HepG2 (cell line): Measurements from ENCODE around the gene ZBTB37. TPM values are rescaled to one million over a fixed set of nuclear protein-coding genes. Genes with fewer than 3 reads are reported as not detected.

ENCODE experiments used
- ATAC-seq: fragments of 200-7000 bp; cut with Tn5 transposase; 3 replicates; pipeline ENCODE4 v1.9.1; 2020; ENCODE audit warnings: mild to moderate bottlenecking, moderate library complexity
- BruUV-seq: library from RNA; stranded (reverse); fragments of 400-500 nt; replicated peaks from 2 replicates; lab custom pipeline; 2021; lab: Mats Ljungman, UMichigan
- CTCF ChIA-PET: fragments of 300-600 bp; formaldehyde crosslinking; extraction: SDS; loops from one replicate; lab custom pipeline; 2021; ENCODE audit warnings: low total read pairs, inconsistent platforms, low intra/inter-chr PET ratio; lab: Yijun Ruan, JAX
- POLR2A ChIA-PET: fragments of 350-600 bp; sonication (Branson Sonifier 250); formaldehyde crosslinking; loops from one replicate; lab custom pipeline; 2020; ENCODE audit warnings: antibody characterized with exemption, inconsistent platforms; lab: Yijun Ruan, JAX
- DNase-seq: peaks from one replicate; pipeline ENCODE4 v3.0.0-alpha.2; 2015; ENCODE audit warnings: low spot score
- FAIRE-seq: peaks from 3 replicates; lab custom pipeline; 2011; peaks lifted over from hg19 to GRCh38; lab: Jason Lieb, UNC
- H2AFZ ChIP-seq: one replicate; pipeline ENCODE4 v1.6.1; 2011; ENCODE audit warnings: low read length, inconsistent platforms
- H3K27ac ChIP-seq: fragments of 300-600 bp; 3 replicates; pipeline ENCODE4 v1.8.0; 2011; ENCODE audit warnings: mixed run types, mild to moderate bottlenecking, mixed read lengths, low read length, inconsistent platforms; ENCODE audit not compliant: insufficient read depth; ENCODE audit errors: extremely low read length
- H3K27me3 ChIP-seq, 2 experiments: fragments of 200-600 bp in 1 of 2; 2 replicates in 1 of 2; 3 replicates in 1 of 2; pipeline versions ENCODE4 v1.6.0 to v1.8.0; 2011; ENCODE audit warnings: low read length in 2 of 2, mild to moderate bottlenecking in 2 of 2, moderate library complexity in 2 of 2, inconsistent platforms in 1 of 2; ENCODE audit not compliant: insufficient read depth in 2 of 2, control insufficient read depth in 1 of 2
- H3K36me3 ChIP-seq, 2 experiments: fragments of 200-600 bp in 1 of 2; replicated peaks in 1 of 2; 2 replicates in 1 of 2; 3 replicates in 1 of 2; pipeline versions ENCODE4 v1.5.1 to v1.8.0; 2011; ENCODE audit warnings: low read length in 2 of 2, inconsistent platforms in 1 of 2; ENCODE audit not compliant: insufficient read depth in 2 of 2, control insufficient read depth in 1 of 2
- H3K4me1 ChIP-seq: 2 replicates; pipeline ENCODE4 v1.5.1; 2012; ENCODE audit warnings: low read length, inconsistent platforms; ENCODE audit not compliant: insufficient read depth
- H3K4me2 ChIP-seq: 2 replicates; pipeline ENCODE4 v1.6.0; 2011; ENCODE audit warnings: low read depth, low read length, inconsistent platforms
- H3K4me3 ChIP-seq, 3 experiments: fragments of 200-600 bp in 1 of 3; sonication (generic), shearing (Covaris generic) in 1 of 3; replicated peaks in 1 of 3; 2 replicates each; pipeline ENCODE4 v1.5.1; 2011 to 2016; ENCODE audit warnings: low read length in 3 of 3, inconsistent platforms in 2 of 3, low read depth in 2 of 3, mild to moderate bottlenecking in 2 of 3, control low read depth in 1 of 3, mixed read lengths in 1 of 3; ENCODE audit not compliant: insufficient read depth in 1 of 3
- H3K79me2 ChIP-seq: one replicate; pipeline ENCODE4 v1.6.1; 2011; ENCODE audit warnings: low read length, inconsistent platforms; ENCODE audit not compliant: insufficient read depth
- H3K9ac ChIP-seq: 2 replicates; pipeline ENCODE4 v1.6.0; 2011; ENCODE audit warnings: mild to moderate bottlenecking, low read depth, low read length, inconsistent platforms; ENCODE audit not compliant: insufficient read depth
- H3K9me3 ChIP-seq: 2 replicates; pipeline ENCODE4 v1.5.1; 2012; ENCODE audit warnings: mild to moderate bottlenecking, low read length
- H4K20me1 ChIP-seq: 2 replicates; pipeline ENCODE4 v1.6.0; 2011; ENCODE audit warnings: inconsistent platforms, mild to moderate bottlenecking, low read length, moderate library complexity; ENCODE audit not compliant: insufficient read depth
- KLF16 ChIP-seq, 2 experiments: sonication (generic) in 1 of 2; formaldehyde crosslinking in 1 of 2; IDR thresholded peaks; 2 replicates each; pipeline versions ENCODE4 v1.6.1 to v1.8.0; 2016 to 2023; ENCODE audit warnings: missing genetic modification reagents in 2 of 2, missing compliant biosample characterization in 1 of 2
- NFRKB ChIP-seq: fragments of 450-650 bp; IDR thresholded peaks from 2 replicates; pipeline ENCODE4 v1.6.1; 2017
- PITX1 ChIP-seq: sonication (generic); formaldehyde crosslinking; IDR thresholded peaks from 2 replicates; pipeline ENCODE4 v1.5.1; 2020; ENCODE audit warnings: mild to moderate bottlenecking, missing genetic modification reagents
- ZBTB42 ChIP-seq: sonication (generic); formaldehyde crosslinking; IDR thresholded peaks from 2 replicates; pipeline ENCODE4 v1.5.0; 2020; ENCODE audit warnings: mild to moderate bottlenecking, missing genetic modification reagents
- ZNF768 ChIP-seq: sonication (generic); formaldehyde crosslinking; IDR thresholded peaks from 2 replicates; pipeline ENCODE4 v1.4.0; 2020; ENCODE audit warnings: missing genetic modification reagents
- ZSCAN21 ChIP-seq: sonication (generic); formaldehyde crosslinking; IDR thresholded peaks from 2 replicates; pipeline ENCODE4 v1.8.0; 2022; ENCODE audit warnings: mild to moderate bottlenecking, missing genetic modification reagents, moderate library complexity, borderline replicate concordance
- ZSCAN9 ChIP-seq: IDR thresholded peaks from 2 replicates; pipeline ENCODE4 v1.6.1; 2016; ENCODE audit warnings: borderline replicate concordance
- WGBS: methylation state at CpG from one replicate; pipeline ENCODE4 v1.1.6; 2017; ENCODE audit warnings: low lambda C conversion rate; 5-methylcytosine and 5-hydroxymethylcytosine counted together
- in situ Hi-C: cut with HindIII; loops from 2 replicates; pipeline ENCODE4 v1.10.0; 2017; ENCODE audit warnings: low pct_unique_long_range_greater_than_20kb; ENCODE audit not compliant: extremely low pct_ligation_motif_present
- intact Hi-C: fragments of 100-400 bp; cut with micrococcal nuclease; formaldehyde crosslinking; loops from one replicate; pipeline ENCODE4 v1.10.0; 2022; ENCODE audit not compliant: unreplicated experiment
- polyA plus RNA-seq, 8 experiments: library from polyadenylated mRNA; depleted of rRNA in 3 of 8; stranded (reverse) in 7 of 8; unstranded in 1 of 8; fragments of >200 nt; fragmentation: Illumina TruSeq in 4 of 8; extraction: Trizol in 4 of 8; gene quantifications; 2 replicates each; pipeline versions ENCODE4 v1.2.1 to v1.2.3, GENCODE V29; 2011 to 2016; ENCODE audit warnings: low read depth in 4 of 8, missing spikeins in 1 of 8, mixed read lengths in 1 of 8; ENCODE audit not compliant: insufficient read depth in 1 of 8
- total RNA-seq, 5 experiments: library from RNA; depleted of rRNA; stranded (reverse); fragments of >200 nt; fragmentation: Illumina TruSeq; extraction: Trizol; gene quantifications; 2 replicates each; pipeline ENCODE4 v1.2.3, GENCODE V29; 2016; ENCODE audit warnings: low read depth in 1 of 5
- TF ChIP-seq, protein P1 (sequence below): sonication (generic); formaldehyde crosslinking; IDR thresholded peaks from 2 replicates; pipeline ENCODE4 v1.4.0; 2020; ENCODE audit warnings: mild to moderate bottlenecking, missing genetic modification reagents
- TF ChIP-seq, protein P2 (sequence below): sonication (generic); formaldehyde crosslinking; IDR thresholded peaks from 2 replicates; pipeline ENCODE4 v1.4.0; 2020; ENCODE audit warnings: missing genetic modification reagents

Gene ZBTB37
- total and polyA plus RNA-seq, 2 of the 13 experiments (the other 11 are each of a cell fraction or from before 2014, with no cell fraction given) = 2.6 to 7.7 TPM

DNA sequence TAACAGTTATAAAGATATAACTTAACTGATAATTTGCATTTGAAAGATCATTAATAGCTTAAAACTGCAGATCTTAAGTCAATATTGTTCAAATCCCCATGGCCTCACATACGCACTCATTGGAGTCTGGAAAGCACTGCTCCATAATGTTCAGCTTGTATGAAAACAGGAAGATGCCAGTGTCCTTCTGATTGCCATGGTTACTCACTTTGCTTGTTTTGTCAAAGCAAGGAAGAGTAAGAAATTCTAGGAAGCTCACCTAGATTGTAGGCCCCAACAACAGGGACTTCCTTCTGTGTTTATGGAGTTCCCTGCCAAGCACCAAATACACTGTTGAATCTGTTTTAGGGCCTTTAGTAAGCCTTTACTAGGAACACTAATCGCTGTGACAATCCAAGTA lies 11.3 kb upstream of the ZBTB37 start:
- CTCF ChIA-PET = no interaction called here
- no peak for TF ChIP-seq NFRKB
- TF ChIP-seq, protein P1, sequence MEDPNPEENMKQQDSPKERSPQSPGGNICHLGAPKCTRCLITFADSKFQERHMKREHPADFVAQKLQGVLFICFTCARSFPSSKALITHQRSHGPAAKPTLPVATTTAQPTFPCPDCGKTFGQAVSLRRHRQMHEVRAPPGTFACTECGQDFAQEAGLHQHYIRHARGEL (CRISPR knock-in tag) = no peak
- no peak for TF ChIP-seq ZSCAN9 (CRISPR knock-in tag)
- no peak for TF ChIP-seq KLF16 (CRISPR knock-in tag; IDR thresholded peaks at IDR 0.05)
- no peak for TF ChIP-seq ZSCAN21 (CRISPR knock-in tag)
- TF ChIP-seq, protein P2, sequence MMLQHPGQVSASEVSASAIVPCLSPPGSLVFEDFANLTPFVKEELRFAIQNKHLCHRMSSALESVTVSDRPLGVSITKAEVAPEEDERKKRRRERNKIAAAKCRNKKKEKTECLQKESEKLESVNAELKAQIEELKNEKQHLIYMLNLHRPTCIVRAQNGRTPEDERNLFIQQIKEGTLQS (CRISPR knock-in tag) = no peak
- TF ChIP-seq ZNF768 = no peak
- TF ChIP-seq ZBTB42 = no peak
- TF ChIP-seq PITX1 (CRISPR knock-in tag) = no peak
- H3K36me3 ChIP-seq = peaks cover 11 to 35% of the 10 kb centered on the region in 2 experiments
- no peaks in the 10 kb centered on the region for H3K9me3 ChIP-seq
- H3K79me2 ChIP-seq = no peaks in the 10 kb centered on the region
- no peak overlapping the region for H3K4me2 ChIP-seq
- no peaks in the 10 kb centered on the region; the same call in 1 of the 2 replicates for H4K20me1 ChIP-seq
- H3K9ac ChIP-seq = no peak overlapping the region
- DNase-seq (no peak), FAIRE-seq (no peak), ATAC-seq (no peak)
- H3K27ac ChIP-seq = no peak overlapping the region
- in situ Hi-C loops (no loop called here), intact Hi-C loops (no loop called here)
- no peaks in the 10 kb centered on the region for H3K4me1 ChIP-seq
- no TSS peak for BruUV-seq
- WGBS = 100% methylated on average over 2 of the region's 2 CpGs
- no peaks in the 10 kb centered on the region for H3K27me3 ChIP-seq
- POLR2A ChIA-PET = interaction anchor here (0.6 to 2.3 kb wide), 2 partner anchors 8 to 11 kb away, joined by 3 to 9 read pairs; partner anchors contain the start of genes GAS5 and ZBTB37
- H3K4me3 ChIP-seq = no peak overlapping the region
- no peak overlapping the region for H2AFZ ChIP-seq
